SU-DHL-6 (cell line): ENCODE data around the gene GALNT14.
"Not testable (repeated sequence)": the region's sequence is repeated elsewhere in the genome, so short reads cannot be mapped to it uniquely, and the experiment has no call there.

Experiments
- CTCF ChIP-seq: fragments of 200-600 bp; sonication (generic); IDR thresholded peaks from one replicate; pipeline ENCODE4 v1.5.1; 2017; ENCODE audit warnings: antibody characterized with exemption, mild to moderate bottlenecking, low read length, moderate library complexity; ENCODE audit not compliant: insufficient read depth, poor library complexity, severe bottlenecking
- EZH2phosphoT487 ChIP-seq: fragments of 200-600 bp; sonication (generic), shearing (Covaris generic); conservative IDR thresholded peaks from 2 replicates; pipeline ENCODE4 v1.6.1; 2018; ENCODE audit warnings: mild to moderate bottlenecking, antibody characterized with exemption, low read length, moderate library complexity, mixed read lengths

DNA sequence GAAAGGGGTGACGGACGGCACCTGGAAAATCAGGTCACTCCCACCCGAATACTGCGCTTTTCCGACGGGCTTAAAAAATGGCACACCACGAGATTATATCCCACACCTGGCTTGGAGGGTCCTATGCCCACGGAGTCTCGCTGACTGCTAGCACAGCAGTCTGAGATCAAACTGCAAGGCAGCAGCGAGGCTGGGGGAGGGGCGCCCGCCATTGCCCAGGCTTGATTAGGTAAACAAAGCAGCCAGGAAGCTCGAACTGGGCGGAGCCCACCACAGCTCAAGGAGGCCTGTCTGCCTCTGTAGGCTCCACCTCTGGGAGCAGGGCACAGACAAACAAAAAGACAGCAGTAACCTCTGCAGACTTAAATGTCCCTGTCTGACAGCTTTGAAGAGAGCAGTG is 233.8 kb downstream of the GALNT14 start:
- TF ChIP-seq CTCF, EZH2phosphoT487: not testable (repeated sequence)
